ENCODE results near the gene SP9. TPM values are rescaled to one million over a fixed set of nuclear protein-coding genes. Genes with fewer than 3 reads are reported as not detected.
"Not testable (repeated sequence)": the region's sequence is repeated elsewhere in the genome, so short reads cannot be mapped to it uniquely, and the experiment has no call there.

SP9 gene
- polyA plus RNA-seq, 4 donors = not detected

DNA sequence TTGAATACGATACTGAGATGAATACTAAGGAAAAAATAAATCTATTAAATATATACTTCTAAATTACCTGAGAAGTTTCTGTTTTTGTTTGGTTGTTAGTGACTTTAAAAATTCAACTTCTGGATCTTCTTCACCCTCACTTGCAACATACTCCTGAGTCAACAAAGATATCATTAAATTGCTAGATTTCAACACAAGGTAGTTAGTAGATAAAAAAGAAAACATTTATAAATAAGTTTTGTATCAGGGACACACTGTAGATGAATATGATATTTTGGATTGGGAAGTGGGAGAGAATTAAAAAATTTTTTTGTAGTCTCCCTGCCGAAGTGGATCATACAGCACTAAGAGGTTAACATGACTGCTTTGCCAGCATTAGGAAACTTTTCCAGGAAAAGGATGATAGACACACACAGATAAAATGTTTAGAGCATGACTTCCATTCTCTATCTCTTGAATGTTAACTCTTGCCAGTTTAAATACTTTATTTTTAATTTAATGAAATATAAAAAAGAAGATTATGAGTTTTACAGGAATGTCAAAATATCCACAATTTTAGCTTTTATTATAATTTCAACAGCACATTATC, 15.9 kb downstream of the SP9 start:
- peaks cover 0 to 2% (median 0%) of the 10 kb centered on the region in 3 donors for H3K27me3 ChIP-seq (ENCODE audit: control insufficient read depth in 3 of 3, insufficient read depth in 3 of 3, low read length in 3 of 3)
- DNase-seq = no peak
- peaks cover 7 to 10% (median 9%) of the 10 kb centered on the region in 3 donors for H3K36me3 ChIP-seq (ENCODE audit: control insufficient read depth in 3 of 3, insufficient read depth in 2 of 3, low read depth in 1 of 3, low read length in 3 of 3)
- H3K4me1 ChIP-seq (ENCODE audit: control insufficient read depth in 3 of 3, insufficient read depth in 2 of 3, low read depth in 1 of 3, low read length in 2 of 3) = no peaks in the 10 kb centered on the region
- no peak overlapping the region for H3K4me3 ChIP-seq (ENCODE audit: low read depth in 1 of 3, low read length in 3 of 3)
- WGBS, 3 donors = 96 to 100% (median 98%) methylated on average over 2 of the region's 2 CpGs
- peak; percentile 19 for FAIRE-seq
- no peaks in the 10 kb centered on the region for H3K9me3 ChIP-seq (ENCODE audit: control insufficient read depth in 2 of 2, insufficient read depth in 1 of 2, low read depth in 1 of 2, low read length in 1 of 2)
- H3K27ac ChIP-seq (ENCODE audit: low read depth in 1 of 3, low read length in 2 of 3) = no peak overlapping the region

- H3K9me3 ChIP-seq (ENCODE audit: control insufficient read depth in 2 of 2, insufficient read depth in 1 of 2, low read depth in 1 of 2, low read length in 1 of 2) = no peaks in the 10 kb centered on the region
- no peak overlapping the region for H3K4me3 ChIP-seq (ENCODE audit: low read depth in 1 of 3, low read length in 3 of 3)
- no peaks in the 10 kb centered on the region for H3K4me1 ChIP-seq (ENCODE audit: control insufficient read depth in 3 of 3, insufficient read depth in 2 of 3, low read depth in 1 of 3, low read length in 2 of 3)
- H3K27me3 ChIP-seq (ENCODE audit: control insufficient read depth in 3 of 3, insufficient read depth in 3 of 3, low read length in 3 of 3) = no peaks in the 10 kb centered on the region
- WGBS, 3 donors = 97 to 100% (median 100%) methylated on average over 1 of the region's 1 CpG
- FAIRE-seq = no peak
- no peak for DNase-seq
- no peak overlapping the region for H3K27ac ChIP-seq (ENCODE audit: low read depth in 1 of 3, low read length in 2 of 3)
- H3K36me3 ChIP-seq (ENCODE audit: control insufficient read depth in 3 of 3, insufficient read depth in 2 of 3, low read depth in 1 of 3, low read length in 3 of 3) = peaks cover 5 to 9% (median 8%) of the 10 kb centered on the region in 3 donors
These were observed 18.2 kb downstream of the SP9 start for GRCh38 chr2:174353004-174353403.

DNA sequence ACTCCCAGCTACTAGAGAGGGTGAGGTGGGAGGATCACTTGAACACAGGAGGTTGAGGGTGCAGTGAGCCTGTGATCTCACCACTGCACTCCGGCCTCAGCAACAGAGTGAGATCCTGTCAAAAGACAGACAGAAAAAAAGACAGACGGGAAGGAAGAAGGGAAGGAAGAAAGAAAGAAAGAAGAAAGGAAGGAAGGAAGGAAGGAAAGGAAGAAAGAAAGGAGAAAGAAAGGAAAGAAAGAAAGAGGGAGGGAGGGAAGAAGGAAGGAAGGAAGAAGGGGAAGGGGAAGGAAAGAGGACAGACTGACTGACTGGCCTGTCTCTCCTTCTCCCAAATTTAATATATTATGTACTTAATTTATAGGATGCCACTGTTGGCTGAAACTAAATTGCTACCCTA, 21.6 kb downstream of the SP9 start:
- Histone ChIP-seq H3K4me1 (ENCODE audit: control insufficient read depth in 3 of 3, insufficient read depth in 2 of 3, low read depth in 1 of 3, low read length in 2 of 3) (no peaks in the 10 kb centered on the region), H3K36me3 (ENCODE audit: control insufficient read depth in 3 of 3, insufficient read depth in 2 of 3, low read depth in 1 of 3, low read length in 3 of 3) (peaks cover 0 to 11% (median 3%) of the 10 kb centered on the region in 3 donors), H3K27ac (ENCODE audit: low read depth in 1 of 3, low read length in 2 of 3) (no peak overlapping the region), H3K27me3 (ENCODE audit: control insufficient read depth in 3 of 3, insufficient read depth in 3 of 3, low read length in 3 of 3) (no peaks in the 10 kb centered on the region), H3K4me3 (ENCODE audit: low read depth in 1 of 3, low read length in 3 of 3) (no peak overlapping the region), H3K9me3 (ENCODE audit: control insufficient read depth in 2 of 2, insufficient read depth in 1 of 2, low read depth in 1 of 2, low read length in 1 of 2) (no peaks in the 10 kb centered on the region)
- FAIRE-seq (no peak), DNase-seq (no peak)
- 94 to 100% (median 96%) methylated on average over 2 of the region's 2 CpGs for WGBS, 3 donors

GRCh38 chr2:174359663-174360062, 24.9 kb downstream of the SP9 start:
- DNase-seq; H3K4me3 ChIP-seq (ENCODE audit: low read depth in 1 of 3, low read length in 3 of 3); FAIRE-seq; H3K27me3 ChIP-seq (ENCODE audit: control insufficient read depth in 3 of 3, insufficient read depth in 3 of 3, low read length in 3 of 3); H3K4me1 ChIP-seq (ENCODE audit: control insufficient read depth in 3 of 3, insufficient read depth in 2 of 3, low read depth in 1 of 3, low read length in 2 of 3); H3K27ac ChIP-seq (ENCODE audit: low read depth in 1 of 3, low read length in 2 of 3): not testable (repeated sequence)
- 97 to 98% (median 97%) methylated on average over 4 of the region's 4 CpGs for WGBS, 3 donors
- peaks cover 0 to 11% of the 10 kb centered on the region in 2 donors for H3K9me3 ChIP-seq (ENCODE audit: control insufficient read depth in 2 of 2, insufficient read depth in 1 of 2, low read depth in 1 of 2, low read length in 1 of 2)
- peaks cover 0 to 23% (median 9%) of the 10 kb centered on the region in 3 donors for H3K36me3 ChIP-seq (ENCODE audit: control insufficient read depth in 3 of 3, insufficient read depth in 2 of 3, low read depth in 1 of 3, low read length in 3 of 3)

DNA sequence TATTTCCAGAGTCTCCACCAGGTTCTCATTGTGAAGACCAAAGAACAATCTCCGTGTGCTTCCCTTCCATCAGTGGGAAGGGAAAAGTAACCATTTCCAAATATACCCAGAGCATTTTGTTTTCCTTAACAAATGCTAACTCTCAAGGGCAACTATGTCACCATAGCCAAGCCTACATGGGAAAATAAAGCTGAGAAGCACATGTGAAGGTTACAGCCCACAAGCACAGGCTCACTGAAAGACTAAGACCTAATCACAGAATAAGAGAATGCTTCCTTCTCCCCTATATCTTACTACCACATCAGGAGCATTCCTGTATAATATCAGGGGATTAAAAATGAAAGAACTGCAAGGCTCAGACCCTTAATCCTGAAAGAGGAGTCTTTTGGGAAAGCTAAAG, 28.2 kb downstream of the SP9 start:
- Histone ChIP-seq H3K4me1 (ENCODE audit: control insufficient read depth in 3 of 3, insufficient read depth in 2 of 3, low read depth in 1 of 3, low read length in 2 of 3) (no peaks in the 10 kb centered on the region), H3K27ac (ENCODE audit: low read depth in 1 of 3, low read length in 2 of 3) (no peak overlapping the region), H3K9me3 (ENCODE audit: control insufficient read depth in 2 of 2, insufficient read depth in 1 of 2, low read depth in 1 of 2, low read length in 1 of 2) (peaks cover 0 to 23% of the 10 kb centered on the region in 2 donors), H3K4me3 (ENCODE audit: low read depth in 1 of 3, low read length in 3 of 3) (no peak overlapping the region), H3K36me3 (ENCODE audit: control insufficient read depth in 3 of 3, insufficient read depth in 2 of 3, low read depth in 1 of 3, low read length in 3 of 3) (peaks cover 0 to 27% (median 11%) of the 10 kb centered on the region in 3 donors), H3K27me3 (ENCODE audit: control insufficient read depth in 3 of 3, insufficient read depth in 3 of 3, low read length in 3 of 3) (no peaks in the 10 kb centered on the region)
- WGBS, 3 donors = 98 to 100% (median 100%) methylated on average over 1 of the region's 1 CpG
- FAIRE-seq (no peak), DNase-seq (no peak)

DNA sequence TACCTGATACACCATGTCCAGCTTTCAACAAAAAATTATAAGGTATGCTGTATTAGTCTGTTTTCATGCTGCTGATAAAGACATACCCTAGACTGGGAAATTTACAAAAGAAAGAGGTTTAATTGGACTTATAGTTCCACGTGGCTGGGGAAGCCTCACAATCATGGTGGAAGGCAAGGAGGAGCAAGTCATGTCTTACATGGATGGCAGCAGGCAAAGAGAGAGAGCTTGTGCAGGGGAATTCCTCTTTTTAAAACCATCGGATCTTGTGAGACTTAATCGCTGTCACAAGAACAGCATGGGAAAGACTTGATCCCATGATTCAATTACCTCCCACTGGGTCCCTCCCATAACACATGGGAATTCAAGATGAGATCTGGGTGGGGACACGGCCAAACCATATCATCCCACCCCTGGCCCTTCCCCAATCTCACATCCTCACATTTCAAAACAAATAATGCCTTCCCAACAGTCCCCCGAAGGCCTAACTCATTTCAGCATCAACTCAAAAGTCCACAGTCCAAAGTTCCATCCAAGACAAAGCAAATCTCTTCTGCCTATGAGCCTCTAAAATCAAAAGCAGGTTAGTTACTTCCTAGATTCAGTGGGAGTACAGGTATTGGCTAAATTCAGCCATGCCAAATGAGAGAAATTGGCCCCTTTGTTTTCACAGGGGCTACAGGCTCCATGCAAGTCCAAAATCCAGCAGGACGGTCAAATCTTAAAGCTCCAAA, 28.9 kb downstream of the SP9 start:
- H3K4me1 ChIP-seq (ENCODE audit: control insufficient read depth in 3 of 3, insufficient read depth in 2 of 3, low read depth in 1 of 3, low read length in 2 of 3); DNase-seq; H3K27me3 ChIP-seq (ENCODE audit: control insufficient read depth in 3 of 3, insufficient read depth in 3 of 3, low read length in 3 of 3); H3K27ac ChIP-seq (ENCODE audit: low read depth in 1 of 3, low read length in 2 of 3); H3K4me3 ChIP-seq (ENCODE audit: low read depth in 1 of 3, low read length in 3 of 3); FAIRE-seq: not testable (repeated sequence)
- Histone ChIP-seq H3K9me3 (ENCODE audit: control insufficient read depth in 2 of 2, insufficient read depth in 1 of 2, low read depth in 1 of 2, low read length in 1 of 2) (peaks cover 0 to 23% of the 10 kb centered on the region in 2 donors), H3K36me3 (ENCODE audit: control insufficient read depth in 3 of 3, insufficient read depth in 2 of 3, low read depth in 1 of 3, low read length in 3 of 3) (peaks cover 0 to 25% (median 11%) of the 10 kb centered on the region in 3 donors)
- 93 to 96% (median 96%) methylated on average over 6 of the region's 6 CpGs for WGBS, 3 donors

GRCh38 chr2:174364628-174365027, 29.9 kb downstream of the SP9 start:
- 99 to 100% (median 100%) methylated on average over 2 of the region's 2 CpGs for WGBS, 3 donors
- FAIRE-seq = no peak
- H3K27ac ChIP-seq (ENCODE audit: low read depth in 1 of 3, low read length in 2 of 3) = no peak overlapping the region
- DNase-seq = no peak
- no peaks in the 10 kb centered on the region for H3K4me1 ChIP-seq (ENCODE audit: control insufficient read depth in 3 of 3, insufficient read depth in 2 of 3, low read depth in 1 of 3, low read length in 2 of 3)
- no peaks in the 10 kb centered on the region for H3K27me3 ChIP-seq (ENCODE audit: control insufficient read depth in 3 of 3, insufficient read depth in 3 of 3, low read length in 3 of 3)
- H3K9me3 ChIP-seq (ENCODE audit: control insufficient read depth in 2 of 2, insufficient read depth in 1 of 2, low read depth in 1 of 2, low read length in 1 of 2) = peaks cover 0 to 23% of the 10 kb centered on the region in 2 donors
- H3K36me3 ChIP-seq (ENCODE audit: control insufficient read depth in 3 of 3, insufficient read depth in 2 of 3, low read depth in 1 of 3, low read length in 3 of 3) = peaks cover 0 to 23% (median 16%) of the 10 kb centered on the region in 3 donors
- no peak overlapping the region for H3K4me3 ChIP-seq (ENCODE audit: low read depth in 1 of 3, low read length in 3 of 3)

DNA sequence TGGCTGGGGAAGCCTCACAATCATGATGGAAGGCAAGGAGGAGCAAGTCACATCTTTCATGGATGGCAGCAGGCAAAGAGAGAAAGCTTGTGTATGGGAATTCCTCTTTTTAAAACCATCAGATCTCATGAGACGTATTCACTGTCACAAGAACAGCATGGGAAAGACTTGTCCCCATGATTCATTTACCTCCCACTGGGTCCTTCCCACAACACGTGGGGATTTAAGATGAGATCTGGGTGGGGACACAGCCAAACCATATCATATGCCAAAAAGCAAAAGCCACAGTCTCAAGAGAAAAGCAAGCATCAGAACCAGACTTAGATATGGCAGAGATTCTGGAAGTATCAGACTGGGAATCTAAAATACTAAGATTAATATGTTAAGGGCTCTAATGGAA, 30.8 kb downstream of the SP9 start:
- Histone ChIP-seq H3K9me3 (ENCODE audit: control insufficient read depth in 2 of 2, insufficient read depth in 1 of 2, low read depth in 1 of 2, low read length in 1 of 2) (peaks cover 0 to 23% of the 10 kb centered on the region in 2 donors), H3K4me1 (ENCODE audit: control insufficient read depth in 3 of 3, insufficient read depth in 2 of 3, low read depth in 1 of 3, low read length in 2 of 3) (no peaks in the 10 kb centered on the region), H3K27me3 (ENCODE audit: control insufficient read depth in 3 of 3, insufficient read depth in 3 of 3, low read length in 3 of 3) (no peaks in the 10 kb centered on the region), H3K27ac (ENCODE audit: low read depth in 1 of 3, low read length in 2 of 3) (no peak overlapping the region), H3K36me3 (ENCODE audit: control insufficient read depth in 3 of 3, insufficient read depth in 2 of 3, low read depth in 1 of 3, low read length in 3 of 3) (peaks cover 4 to 27% (median 20%) of the 10 kb centered on the region in 3 donors), H3K4me3 (ENCODE audit: low read depth in 1 of 3, low read length in 3 of 3) (no peak overlapping the region)
- DNase-seq (no peak), FAIRE-seq (no peak)
- WGBS, 3 donors = 81 to 98% (median 91%) methylated on average over 2 of the region's 2 CpGs

Measured in small intestine (tissue), 7 donors.